Stomach (tissue), 9 donors: ENCODE data around the gene AFAP1. TPM values are rescaled to one million over a fixed set of nuclear protein-coding genes. Genes with fewer than 3 reads are reported as not detected.

ENCODE experiments used
- DNase-seq, 2 donors: peaks; one replicate each; pipeline versions ENCODE4 v3.0.0 to v3.0.0-alpha.2; 2013 to 2019
- H3K27ac ChIP-seq, 5 donors: fragments of 200-600 bp in 4 of 5; sonication (generic) in 4 of 5; one replicate each; pipeline ENCODE4 v1.5.1; 2013 to 2019; ENCODE audit warnings: mild to moderate bottlenecking in 1 of 5, moderate library complexity in 1 of 5
- H3K27me3 ChIP-seq, 3 donors: fragments of 200-600 bp; sonication (generic); one replicate each; pipeline ENCODE4 v1.5.1; 2017 to 2019; ENCODE audit warnings: mixed run types in 1 of 3
- H3K36me3 ChIP-seq, 4 donors: fragments of 200-600 bp; sonication (generic); 1 replicate in 3 of 4; 2 replicates in 1 of 4; pipeline ENCODE4 v1.5.1; 2016 to 2019
- H3K4me1 ChIP-seq, 4 donors: fragments of 200-600 bp; sonication (generic); one replicate each; pipeline ENCODE4 v1.5.1; 2016 to 2019
- H3K4me3 ChIP-seq, 4 donors: fragments of 200-600 bp; sonication (generic) in 3 of 4; one replicate each; pipeline ENCODE4 v1.5.1; 2016 to 2019; ENCODE audit warnings: mild to moderate bottlenecking in 1 of 4
- H3K9me3 ChIP-seq, 4 donors: fragments of 200-600 bp; sonication (generic); one replicate each; pipeline ENCODE4 v1.5.1; 2016 to 2019
- EP300 ChIP-seq: sonication (generic); formaldehyde crosslinking; IDR thresholded peaks from one replicate; pipeline ENCODE4 v1.6.1; 2017; ENCODE audit warnings: antibody characterized with exemption
- POLR2A ChIP-seq, 4 donors: fragments of 450-650 bp; IDR thresholded peaks; one replicate each; pipeline ENCODE4 v1.6.1; 2016; ENCODE audit warnings: antibody characterized with exemption in 4 of 4, control low read depth in 2 of 4, mild to moderate bottlenecking in 1 of 4, moderate library complexity in 1 of 4
- POLR2AphosphoS5 ChIP-seq, 3 donors: sonication (generic); formaldehyde crosslinking; IDR thresholded peaks; one replicate each; pipeline ENCODE4 v1.6.1; 2016; ENCODE audit warnings: antibody characterized with exemption in 3 of 3
- WGBS, 5 donors: extraction: QIAGEN DNeasy Blood & Tissue Kit in 3 of 5; methylation state at CpG; one replicate each; pipeline versions ENCODE4 v1.1.5 to v1.1.7; 2013 to 2018; 5-methylcytosine and 5-hydroxymethylcytosine counted together
- intact Hi-C: fragments of 100-400 bp; cut with DNase I; formaldehyde crosslinking; loops from one replicate; pipeline ENCODE4 v1.15.1; 2023; ENCODE audit warnings: low total_unique reads
- polyA plus RNA-seq, 3 donors: library from polyadenylated mRNA; stranded (reverse); fragments of 200-250 nt; gene quantifications; one replicate each; pipeline ENCODE4 v1.2.3, GENCODE V29; 2013
- total RNA-seq, 5 donors: library from RNA; depleted of rRNA; stranded (reverse); fragments of >200 nt; gene quantifications; one replicate each; pipeline versions ENCODE4 v1.1.0 to v1.2.3, GENCODE V29; 2014 to 2016
- TF ChIP-seq, protein P1 (sequence below), 7 experiments: fragments of 450-650 bp in 4 of 7; fragments of 200-600 bp in 3 of 7; sonication (generic) in 3 of 7; IDR thresholded peaks; one replicate each; pipeline ENCODE4 v1.5.1; 2016 to 2019; ENCODE audit warnings: antibody characterized with exemption in 7 of 7, control low read depth in 2 of 7, mild to moderate bottlenecking in 1 of 7
- donor health status: healthy with polysubstance abuse.
- donor health status: Bipolar disorder and iron deficiency.
- donor health status: healthy.

The AFAP1 gene
- total and polyA plus RNA-seq, 8 donors, result 4.1 to 88.9 (median 12.8) TPM

DNA sequence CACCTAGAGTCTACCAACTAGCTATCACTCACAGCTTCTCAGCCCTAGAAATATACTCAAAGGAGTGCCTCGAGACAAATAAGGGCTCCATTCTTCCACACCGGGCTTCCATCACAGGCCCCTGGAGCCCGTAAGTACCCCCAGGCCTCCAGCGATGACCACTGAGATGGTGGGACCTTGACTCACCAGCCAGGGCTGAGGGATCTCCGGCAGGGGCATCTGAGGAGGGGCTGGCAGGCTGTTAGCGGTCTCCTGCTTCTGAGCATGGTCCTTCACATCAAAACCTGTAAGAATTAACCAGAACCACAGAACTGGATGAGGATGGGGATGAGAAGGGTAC lies 71.3 kb downstream of the AFAP1 start:
- peak overlapping the region in 3 of 5 donors; percentile 1 to 44 (median 22) for H3K27ac ChIP-seq
- no peaks in the 10 kb centered on the region for H3K27me3 ChIP-seq
- peaks cover 0 to 25% (median 19%) of the 10 kb centered on the region in 4 donors for H3K36me3 ChIP-seq
- no peaks in the 10 kb centered on the region for H3K9me3 ChIP-seq
- peaks cover 0 to 26% (median 18%) of the 10 kb centered on the region in 4 donors for H3K4me1 ChIP-seq
- no peak for DNase-seq
- WGBS, 5 donors, result 85 to 96% (median 93%) methylated on average over 6 of the region's 6 CpGs
- intact Hi-C loops, result no loop called here
- TF ChIP-seq EP300 (no peak), POLR2A (IDR thresholded peaks at IDR 0.05) (no peak), POLR2AphosphoS5 (IDR thresholded peaks at IDR 0.05) (no peak)
- TF ChIP-seq, protein P1, sequence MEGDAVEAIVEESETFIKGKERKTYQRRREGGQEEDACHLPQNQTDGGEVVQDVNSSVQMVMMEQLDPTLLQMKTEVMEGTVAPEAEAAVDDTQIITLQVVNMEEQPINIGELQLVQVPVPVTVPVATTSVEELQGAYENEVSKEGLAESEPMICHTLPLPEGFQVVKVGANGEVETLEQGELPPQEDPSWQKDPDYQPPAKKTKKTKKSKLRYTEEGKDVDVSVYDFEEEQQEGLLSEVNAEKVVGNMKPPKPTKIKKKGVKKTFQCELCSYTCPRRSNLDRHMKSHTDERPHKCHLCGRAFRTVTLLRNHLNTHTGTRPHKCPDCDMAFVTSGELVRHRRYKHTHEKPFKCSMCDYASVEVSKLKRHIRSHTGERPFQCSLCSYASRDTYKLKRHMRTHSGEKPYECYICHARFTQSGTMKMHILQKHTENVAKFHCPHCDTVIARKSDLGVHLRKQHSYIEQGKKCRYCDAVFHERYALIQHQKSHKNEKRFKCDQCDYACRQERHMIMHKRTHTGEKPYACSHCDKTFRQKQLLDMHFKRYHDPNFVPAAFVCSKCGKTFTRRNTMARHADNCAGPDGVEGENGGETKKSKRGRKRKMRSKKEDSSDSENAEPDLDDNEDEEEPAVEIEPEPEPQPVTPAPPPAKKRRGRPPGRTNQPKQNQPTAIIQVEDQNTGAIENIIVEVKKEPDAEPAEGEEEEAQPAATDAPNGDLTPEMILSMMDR (IDR thresholded peaks at IDR 0.05), result no peak
- no peak overlapping the region for H3K4me3 ChIP-seq

DNA sequence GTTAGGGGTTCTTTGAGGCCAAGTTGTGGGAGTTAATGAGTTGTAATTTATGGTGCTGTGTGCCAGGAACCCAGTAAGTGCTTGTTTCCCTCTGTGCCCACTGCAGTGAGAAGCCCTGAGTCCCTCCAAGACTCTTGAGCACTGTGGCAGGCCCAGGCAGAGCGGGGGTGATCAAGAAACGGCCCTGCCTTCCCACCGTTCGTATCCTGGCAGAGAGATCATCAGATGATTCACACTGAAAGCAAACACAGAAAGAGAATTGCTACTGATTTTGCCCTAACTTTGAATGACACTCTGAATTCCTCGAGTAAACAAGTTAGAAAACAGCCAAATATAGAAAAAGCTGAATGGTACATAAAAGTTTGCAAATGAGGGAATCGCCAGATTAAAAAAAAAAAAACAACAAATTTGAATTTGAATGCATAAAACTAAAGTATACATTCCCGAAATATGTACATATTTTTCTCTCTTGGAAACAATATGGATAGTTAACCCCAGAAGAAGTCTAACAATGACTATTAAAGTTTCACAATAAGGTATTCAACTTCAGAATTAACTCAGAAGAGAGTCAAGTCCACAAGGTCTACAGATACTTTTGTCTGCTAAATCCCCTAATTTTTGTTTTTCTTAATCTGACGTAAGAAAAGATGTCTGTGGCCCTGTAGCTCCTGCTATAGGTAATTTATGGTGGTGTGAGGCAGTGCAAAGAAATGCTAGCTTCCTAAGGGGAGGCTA lies 71.8 kb downstream of the AFAP1 start:
- intact Hi-C loops, result no loop called here
- Histone ChIP-seq H3K9me3 (no peaks in the 10 kb centered on the region), H3K4me3 (no peak overlapping the region), H3K36me3 (peaks cover 0 to 25% (median 19%) of the 10 kb centered on the region in 4 donors), H3K4me1 (peaks cover 0 to 26% (median 18%) of the 10 kb centered on the region in 4 donors), H3K27me3 (no peaks in the 10 kb centered on the region), H3K27ac (peak overlapping the region in 2 of 5 donors; percentile 8 to 22)
- TF ChIP-seq POLR2A (IDR thresholded peaks at IDR 0.05) (no peak), POLR2AphosphoS5 (IDR thresholded peaks at IDR 0.05) (no peak), EP300 (no peak)
- TF ChIP-seq, protein P1 (IDR thresholded peaks at IDR 0.05), result no peak
- DNase-seq, result no peak
- WGBS, 5 donors, result 67 to 80% (median 72%) methylated on average over 8 of the region's 8 CpGs

DNA sequence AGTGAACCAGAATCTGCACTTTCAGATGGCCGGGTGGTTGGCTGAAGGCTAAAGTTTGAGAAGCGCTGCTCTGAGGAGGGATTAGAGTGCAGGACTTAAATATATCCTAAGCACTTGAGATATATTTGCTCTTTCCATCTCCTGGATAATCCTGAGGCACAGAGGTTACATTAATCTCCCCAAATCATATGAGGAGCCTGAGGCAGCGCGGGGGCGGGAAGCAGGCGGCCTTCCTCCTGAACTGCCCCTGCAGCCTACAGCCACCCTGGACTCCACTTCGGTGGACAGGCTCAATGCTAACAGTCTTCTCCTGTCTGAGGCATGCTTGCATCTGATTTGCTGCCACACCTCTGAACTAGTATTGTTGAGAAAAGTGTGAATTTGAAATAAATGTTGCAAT lies 72.5 kb downstream of the AFAP1 start:
- Histone ChIP-seq H3K4me1 (peaks cover 0 to 22% (median 12%) of the 10 kb centered on the region in 4 donors), H3K4me3 (no peak overlapping the region), H3K27me3 (no peaks in the 10 kb centered on the region), H3K27ac (peak overlapping the region in 1 of 5 donors; percentile 8), H3K9me3 (no peaks in the 10 kb centered on the region), H3K36me3 (peaks cover 0 to 25% (median 19%) of the 10 kb centered on the region in 4 donors)
- WGBS, 5 donors, result 83 to 98% (median 90%) methylated on average over 7 of the region's 7 CpGs
- no peak for TF ChIP-seq POLR2A (IDR thresholded peaks at IDR 0.05)
- TF ChIP-seq, protein P1 (IDR thresholded peaks at IDR 0.05), result no peak
- TF ChIP-seq EP300, result no peak
- TF ChIP-seq POLR2AphosphoS5 (IDR thresholded peaks at IDR 0.05), result no peak
- DNase-seq, result no peak
- intact Hi-C loops, result no loop called here

DNA sequence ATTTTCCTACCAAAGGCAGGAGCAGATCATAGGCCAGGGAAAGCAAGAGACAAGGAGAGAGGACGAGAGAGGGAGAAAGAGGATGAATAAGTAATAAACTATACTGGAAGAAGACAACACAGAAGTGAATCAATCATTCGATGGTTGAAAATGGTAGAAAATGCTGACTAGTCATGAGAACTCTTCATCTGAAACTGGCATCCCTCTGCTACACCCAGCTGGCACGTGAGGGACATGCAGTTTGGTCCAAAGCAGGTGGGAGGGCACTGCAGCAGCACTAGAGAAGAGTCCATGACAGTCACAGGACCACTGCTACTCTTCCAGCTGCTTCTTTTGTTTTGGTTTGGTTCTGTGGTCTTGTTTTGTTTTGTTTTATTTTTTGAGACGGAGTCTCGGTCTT lies 74.1 kb downstream of the AFAP1 start:
- peaks cover 0 to 23% (median 9%) of the 10 kb centered on the region in 4 donors for H3K4me1 ChIP-seq
- intact Hi-C loops, result no loop called here
- no peaks in the 10 kb centered on the region for H3K9me3 ChIP-seq
- H3K27ac ChIP-seq, result no peak overlapping the region
- DNase-seq, result no peak
- WGBS, 5 donors, result 89 to 96% (median 94%) methylated on average over 5 of the region's 5 CpGs
- no peak for TF ChIP-seq EP300
- no peak for TF ChIP-seq POLR2A (IDR thresholded peaks at IDR 0.05)
- TF ChIP-seq, protein P1 (IDR thresholded peaks at IDR 0.05), result no peak
- no peak for TF ChIP-seq POLR2AphosphoS5 (IDR thresholded peaks at IDR 0.05)
- no peak overlapping the region for H3K4me3 ChIP-seq
- peaks cover 0 to 21% (median 14%) of the 10 kb centered on the region in 4 donors for H3K36me3 ChIP-seq
- H3K27me3 ChIP-seq, result no peaks in the 10 kb centered on the region
